HG03457 (cell line): ENCODE data around the gene ORAI1.
"Not testable (repeated sequence)": the region's sequence is repeated elsewhere in the genome, so short reads cannot be mapped to it uniquely, and the experiment has no call there.

Experiments
- ATAC-seq: cut with Tn5 transposase; IDR thresholded peaks from one replicate; pipeline ENCODE4 v1.9.1; 2021; ENCODE audit warnings: moderate number of reproducible peaks; ENCODE audit not compliant: unreplicated experiment

The ORAI1 gene

DNA sequence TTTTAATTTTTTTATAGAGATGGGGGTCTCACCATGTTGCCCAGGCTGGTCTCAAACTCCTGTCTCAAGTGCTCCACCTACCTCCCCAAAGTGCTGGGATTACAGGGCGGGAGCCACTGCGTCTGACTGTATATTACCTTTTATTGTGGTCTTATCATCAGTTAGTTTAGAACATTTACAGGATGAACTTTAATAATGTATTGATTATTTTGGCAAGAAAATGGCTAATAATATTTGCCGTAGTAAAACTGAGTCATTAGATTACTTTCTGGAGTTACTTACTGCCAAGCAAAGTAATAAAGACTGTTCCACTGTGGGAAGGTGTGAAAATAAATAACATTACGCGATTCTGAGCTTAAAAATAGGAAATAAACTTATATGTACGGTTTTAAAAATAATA is 23.6 kb upstream of the ORAI1 start:
- ATAC-seq: no peak

DNA sequence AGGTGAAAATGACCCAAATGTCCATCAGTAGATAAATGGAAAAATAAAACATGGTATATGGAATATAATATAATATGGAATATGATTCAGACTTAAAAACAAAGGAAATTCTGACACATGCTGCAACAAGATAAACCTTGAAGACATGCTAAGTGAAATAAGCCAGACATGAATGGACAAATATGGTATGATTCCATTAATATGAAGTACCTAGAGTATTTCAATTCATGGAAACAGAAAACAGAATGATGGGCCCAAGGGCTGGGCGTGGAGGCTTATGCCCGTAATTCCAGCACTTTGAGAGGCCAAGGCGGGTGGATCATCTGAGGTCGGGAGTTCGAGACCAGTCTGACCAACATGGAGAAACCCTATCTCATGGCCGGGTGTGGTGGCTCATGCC is 22.7 kb upstream of the ORAI1 start:
- no peak for ATAC-seq

DNA sequence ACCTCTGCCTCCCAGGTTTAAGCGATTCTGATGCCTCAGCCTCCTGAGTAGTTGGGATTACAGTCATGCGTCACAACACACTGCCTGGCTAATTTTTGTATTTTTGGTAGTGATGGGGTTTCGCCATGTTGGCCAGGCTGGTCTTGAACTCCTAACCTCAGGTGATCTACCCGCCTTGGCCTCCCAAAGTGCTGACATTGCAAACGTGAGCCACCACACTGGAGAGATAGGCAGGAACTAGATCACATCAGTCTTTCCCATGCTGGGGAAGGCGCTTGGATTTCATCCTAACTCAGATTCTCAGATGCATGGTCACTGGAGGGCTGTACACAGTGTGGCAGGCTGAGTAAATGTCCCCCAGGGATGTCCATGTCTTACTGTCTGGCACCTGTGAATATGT is 18.0 kb upstream of the ORAI1 start:
- no peak for ATAC-seq

DNA sequence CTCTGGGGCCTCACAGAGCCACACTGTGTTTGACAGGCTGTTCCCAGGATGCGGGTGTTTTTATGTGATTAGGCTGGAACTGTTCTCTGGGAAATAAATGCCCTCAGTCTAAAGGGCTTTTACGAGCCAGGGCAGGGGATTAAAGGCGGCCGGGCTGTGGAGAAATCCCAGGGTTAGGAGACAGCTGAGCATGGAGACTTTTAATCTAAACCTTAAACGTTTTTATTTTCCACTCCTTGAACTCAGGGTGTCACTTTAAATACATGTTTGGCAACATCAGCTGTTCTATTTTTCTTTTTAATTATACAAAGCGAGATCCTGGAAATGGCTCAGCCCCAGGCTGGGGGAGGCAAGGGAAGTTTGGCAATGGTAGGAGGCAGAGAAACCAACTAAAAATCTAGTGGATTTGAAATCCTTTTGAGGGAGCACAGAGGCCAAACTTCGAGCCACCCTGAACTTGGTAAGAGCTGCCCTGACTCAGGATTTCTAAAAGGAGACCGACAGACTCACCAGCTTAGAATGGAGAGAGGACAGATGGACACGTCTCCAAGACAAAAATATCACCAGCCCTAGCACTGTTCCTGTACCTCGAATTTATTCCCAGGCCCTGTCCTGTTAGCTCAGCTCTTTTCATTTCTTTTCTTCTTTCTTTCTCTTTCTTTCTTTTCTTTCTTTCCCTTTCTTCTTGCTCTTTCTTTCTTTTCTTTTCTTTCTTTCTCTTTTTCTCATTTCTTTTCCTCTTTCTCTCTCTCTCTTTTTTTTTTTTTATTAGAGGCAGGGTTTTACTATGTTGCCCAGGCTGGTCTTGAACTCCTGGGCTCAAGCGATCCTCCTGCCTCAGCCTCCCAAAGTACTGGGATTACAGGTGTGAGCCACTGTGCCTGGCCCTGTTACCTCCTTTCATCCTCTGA is 15.8 kb upstream of the ORAI1 start:
- no peak for ATAC-seq

DNA sequence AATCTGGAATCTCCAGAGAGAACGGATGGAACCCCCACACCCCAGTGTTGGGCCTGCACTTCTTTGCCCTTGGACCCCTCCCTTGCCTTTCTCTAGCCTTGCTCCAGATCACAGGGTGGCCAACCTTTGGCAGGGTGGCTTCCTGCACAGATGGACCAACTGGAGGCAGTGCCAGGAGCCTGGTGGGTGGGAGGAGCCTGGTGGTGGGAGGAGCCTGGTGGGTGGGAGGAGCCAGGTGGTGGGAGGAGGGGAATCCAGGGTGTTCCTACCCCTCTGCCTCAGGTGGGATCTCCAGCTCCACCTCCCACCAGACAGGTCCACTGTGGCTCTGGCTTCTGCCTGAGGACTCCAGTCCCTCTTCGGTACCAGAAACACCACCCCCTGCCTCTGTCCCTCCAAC is 15.0 kb upstream of the ORAI1 start:
- no peak for ATAC-seq

DNA sequence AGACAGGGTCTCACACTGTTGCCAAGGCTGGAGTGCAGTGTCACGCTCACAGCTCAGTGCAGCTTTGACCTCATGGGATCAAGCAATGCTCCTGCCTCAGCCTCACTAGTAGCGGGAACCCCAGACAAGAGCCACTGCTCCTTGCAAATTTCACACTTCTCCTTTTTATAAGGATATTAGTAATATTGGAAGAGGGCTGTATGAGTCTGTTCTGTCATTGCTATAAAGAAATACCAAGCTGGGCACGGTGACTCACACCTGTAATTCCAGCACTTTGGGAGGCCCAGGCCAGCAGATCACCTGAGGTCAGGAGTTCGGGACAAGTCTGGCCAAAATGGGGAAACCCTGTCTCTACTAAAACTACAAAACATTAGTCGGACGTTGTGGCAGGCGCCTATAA is 12.9 kb upstream of the ORAI1 start:
- ATAC-seq: no peak

DNA sequence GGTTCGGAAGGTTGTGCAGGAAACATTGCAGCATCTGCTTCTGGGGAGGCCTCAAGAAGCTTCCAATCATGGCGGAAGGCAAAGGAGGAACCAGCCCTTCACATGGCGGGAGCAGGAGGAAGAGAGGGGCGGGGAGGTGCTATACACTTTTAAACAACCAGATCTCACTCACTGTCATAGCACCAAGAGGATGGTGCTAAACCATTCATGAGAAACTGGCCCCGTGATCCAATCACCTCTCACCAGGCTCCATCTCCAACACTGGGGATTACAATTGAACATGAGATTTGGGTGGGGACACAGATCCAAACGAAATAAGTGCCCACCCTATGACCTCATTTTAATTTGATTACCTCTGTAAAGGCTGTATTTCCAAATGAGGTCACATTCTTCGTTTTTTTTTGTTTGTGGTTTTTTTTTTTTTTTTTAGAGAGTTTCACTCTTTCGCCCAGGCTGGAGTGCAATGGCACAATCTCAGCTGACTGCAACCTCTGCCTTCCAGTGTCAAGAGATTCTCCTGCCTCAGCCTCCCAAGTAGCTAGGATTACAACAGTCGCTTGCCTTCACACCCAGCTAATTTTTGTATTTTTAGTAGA is 11.4 kb upstream of the ORAI1 start:
- no peak for ATAC-seq

DNA sequence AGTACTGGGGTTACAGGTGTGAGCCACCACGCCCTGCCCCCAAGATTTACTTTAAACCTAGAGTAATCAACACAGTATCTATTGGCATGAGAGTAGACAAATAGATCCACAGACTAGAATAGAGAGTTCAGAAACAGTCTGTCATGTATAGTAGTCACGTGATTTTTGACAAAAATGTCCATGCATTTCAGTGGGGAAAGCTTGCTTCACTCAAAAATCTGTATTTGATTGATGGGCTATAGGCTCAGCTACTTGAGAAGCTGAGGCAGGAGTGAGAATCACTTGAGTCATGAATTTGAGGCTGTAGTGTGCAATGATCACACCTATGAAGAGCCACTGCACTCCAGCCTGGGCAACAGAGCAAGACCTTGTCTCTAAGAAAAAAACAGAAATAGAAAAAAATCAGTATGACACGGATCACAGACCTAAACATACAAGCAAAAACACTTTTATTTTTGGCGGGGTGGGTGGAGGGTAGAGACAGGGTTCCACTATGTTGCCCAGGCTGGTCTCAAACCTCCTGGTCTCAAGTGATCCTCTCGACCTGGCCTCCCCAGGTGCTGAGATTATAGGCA is 7.6 kb upstream of the ORAI1 start:
- no peak for ATAC-seq

DNA sequence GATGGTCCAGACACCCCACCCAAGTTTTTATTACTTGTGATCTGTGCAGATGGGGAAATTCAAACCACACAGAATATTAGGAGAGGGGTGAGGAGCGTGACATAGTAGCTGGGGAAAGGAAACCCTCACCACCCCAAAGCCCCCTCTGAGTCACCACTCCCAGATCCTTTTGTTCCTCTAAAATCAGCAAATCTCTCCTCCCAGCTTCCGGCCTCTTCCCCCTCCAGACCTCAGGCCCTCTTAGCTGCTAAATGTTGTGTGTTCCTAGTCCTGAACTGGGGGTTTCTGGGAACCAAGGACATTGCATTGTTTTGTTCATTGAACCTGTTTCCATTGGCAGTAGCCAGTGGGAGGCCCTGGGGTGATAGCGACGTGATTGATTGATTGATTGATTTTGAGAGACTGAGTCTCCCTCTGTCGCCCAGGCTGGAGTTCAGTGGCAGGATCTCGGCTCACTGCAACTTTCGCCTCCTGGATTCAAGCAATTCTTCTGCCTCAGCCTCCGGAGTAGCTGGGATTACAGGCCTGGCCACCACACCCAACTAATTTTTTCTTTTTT is 5.9 kb upstream of the ORAI1 start:
- no peak for ATAC-seq

DNA sequence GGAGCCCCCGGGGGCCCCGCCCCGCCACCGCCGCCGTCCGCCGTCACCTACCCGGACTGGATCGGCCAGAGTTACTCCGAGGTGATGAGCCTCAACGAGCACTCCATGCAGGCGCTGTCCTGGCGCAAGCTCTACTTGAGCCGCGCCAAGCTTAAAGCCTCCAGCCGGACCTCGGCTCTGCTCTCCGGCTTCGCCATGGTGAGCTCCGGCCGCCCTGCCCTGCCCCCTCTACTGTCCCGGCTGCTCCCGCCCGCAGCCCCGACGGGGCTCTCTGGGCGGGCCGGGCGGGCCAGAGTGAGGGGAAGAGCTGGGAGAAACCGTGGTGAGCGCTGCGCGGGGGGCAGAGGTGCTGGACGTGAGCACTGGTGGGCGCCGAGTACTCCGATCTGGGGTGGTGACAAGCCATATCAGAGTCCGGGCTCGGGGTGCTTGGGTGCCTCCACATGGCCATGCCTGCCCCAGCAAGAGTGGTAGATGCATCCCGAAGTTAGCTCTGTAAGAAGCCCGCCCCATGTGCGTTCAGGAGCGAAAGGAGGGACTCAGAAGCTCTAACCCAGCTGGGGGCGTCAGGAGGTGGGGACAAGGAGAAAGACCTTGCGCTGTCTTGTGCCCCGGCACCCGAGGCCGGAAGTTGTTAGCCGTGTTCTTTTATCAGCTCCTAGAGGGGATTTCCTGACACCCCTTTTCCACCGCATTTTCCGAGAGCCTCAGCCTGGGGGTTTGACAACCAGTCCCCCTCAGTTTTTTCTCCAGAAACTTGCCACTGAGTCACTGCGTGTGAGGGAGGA is 717 bp downstream of the ORAI1 start:
- peak; percentile 24 for ATAC-seq

DNA sequence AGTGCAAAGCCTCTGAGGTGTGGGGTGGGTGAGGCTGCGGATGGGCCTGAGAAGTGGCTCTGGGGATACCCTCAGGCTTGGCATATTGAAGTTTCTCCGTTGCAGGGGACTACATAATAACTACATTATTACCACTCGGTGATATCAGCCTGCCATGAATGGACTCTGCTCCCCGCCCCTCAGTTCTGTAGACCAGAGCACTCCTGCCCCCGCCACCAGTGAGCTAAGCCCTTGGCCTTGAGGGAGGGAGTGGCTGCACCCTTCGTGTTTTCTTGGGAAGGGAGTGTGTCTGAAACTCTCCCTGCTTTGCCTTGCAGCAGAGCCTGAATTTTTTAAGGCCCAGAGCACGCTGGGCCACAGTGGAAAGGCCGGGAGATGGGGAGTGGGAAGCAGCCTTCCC is 1.7 kb downstream of the ORAI1 start:
- no peak for ATAC-seq

DNA sequence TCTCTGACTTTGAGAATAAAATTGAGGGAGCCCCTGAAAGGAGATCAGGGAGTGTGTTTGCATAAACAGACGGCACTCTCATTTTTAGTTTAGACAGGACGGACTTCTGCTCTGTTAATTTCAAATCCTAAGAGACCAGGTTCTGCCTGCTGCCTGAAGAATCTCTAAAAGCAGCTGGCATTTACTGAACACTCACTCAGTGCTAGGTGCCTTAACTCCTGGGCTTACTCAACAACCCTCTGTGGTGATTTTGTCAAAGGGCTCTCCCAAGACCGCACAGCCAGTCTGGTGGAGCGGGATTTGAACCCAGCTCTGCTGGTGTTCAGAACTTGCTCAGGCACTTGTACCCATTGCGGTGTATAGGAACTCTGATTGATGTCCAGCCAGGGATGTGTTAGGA is 2.2 kb downstream of the ORAI1 start:
- no peak for ATAC-seq

DNA sequence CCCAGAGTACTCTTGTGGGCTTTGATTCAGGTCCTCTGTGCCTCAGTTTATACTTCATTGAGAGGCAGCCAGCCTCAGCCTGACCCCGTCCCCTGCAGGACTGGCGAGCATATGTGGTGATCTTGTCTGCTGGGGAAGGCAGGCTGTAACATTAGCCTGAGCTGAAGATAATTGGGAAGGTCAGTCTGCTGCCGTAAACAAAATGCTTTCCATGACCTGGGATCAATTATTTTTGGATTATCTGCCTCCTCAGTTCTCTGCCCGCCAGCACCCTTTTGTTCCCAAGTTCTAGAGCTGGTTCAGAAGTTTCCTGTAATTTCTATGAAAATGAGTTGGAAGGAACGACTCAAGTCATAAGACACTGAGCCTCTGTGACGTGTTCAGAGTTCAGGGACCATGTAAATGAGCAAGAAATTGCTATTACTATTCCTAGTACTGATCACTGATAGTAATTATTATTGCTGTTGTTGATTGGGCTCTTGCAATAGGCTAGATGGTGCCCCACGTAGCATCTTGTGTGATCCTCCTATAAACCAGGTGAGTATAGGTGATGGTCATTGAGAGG is 4.5 kb downstream of the ORAI1 start:
- ATAC-seq: no peak

DNA sequence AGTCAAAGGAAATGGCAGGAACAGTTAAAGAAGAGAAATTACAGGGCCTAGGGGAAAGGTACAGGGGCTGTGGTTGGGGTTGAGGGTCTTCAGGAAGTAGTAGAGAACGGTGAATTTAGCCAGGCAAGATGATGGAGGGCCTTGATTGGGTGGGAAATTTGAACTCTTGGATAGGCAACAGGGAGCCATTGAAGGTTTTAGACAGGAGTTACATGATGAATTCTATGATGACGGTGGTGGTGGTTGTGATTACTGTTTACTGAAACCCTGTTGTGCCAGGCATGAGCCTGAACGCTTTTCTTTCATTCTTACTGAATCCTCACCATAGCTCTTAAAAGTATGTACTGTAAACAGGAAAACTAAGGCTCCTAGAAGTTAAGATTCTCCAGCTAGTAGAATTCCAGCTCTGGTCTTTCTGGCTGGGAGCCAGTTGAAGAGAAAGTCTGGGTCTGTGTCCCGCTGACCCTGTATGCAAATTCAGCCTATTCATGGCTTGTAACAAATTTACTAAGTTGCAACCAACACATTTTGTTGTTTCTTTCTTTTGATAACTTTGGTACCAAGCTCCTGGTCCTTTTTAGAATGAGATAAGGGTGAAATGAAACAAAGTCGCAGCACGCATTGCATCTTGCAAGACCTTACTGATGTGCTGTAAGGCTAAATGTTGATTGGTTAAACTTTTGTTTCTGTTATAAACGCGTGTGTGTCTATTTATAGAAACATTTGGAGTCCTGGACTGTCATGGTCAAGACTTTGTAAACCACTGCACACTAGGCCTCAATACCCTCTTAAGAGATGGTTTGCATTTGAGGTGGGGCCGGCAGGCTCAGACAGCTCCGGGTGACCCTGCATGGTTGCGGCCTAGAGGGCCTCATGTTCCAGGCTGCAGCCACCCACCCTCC is 6.0 kb downstream of the ORAI1 start:
- no peak for ATAC-seq

DNA sequence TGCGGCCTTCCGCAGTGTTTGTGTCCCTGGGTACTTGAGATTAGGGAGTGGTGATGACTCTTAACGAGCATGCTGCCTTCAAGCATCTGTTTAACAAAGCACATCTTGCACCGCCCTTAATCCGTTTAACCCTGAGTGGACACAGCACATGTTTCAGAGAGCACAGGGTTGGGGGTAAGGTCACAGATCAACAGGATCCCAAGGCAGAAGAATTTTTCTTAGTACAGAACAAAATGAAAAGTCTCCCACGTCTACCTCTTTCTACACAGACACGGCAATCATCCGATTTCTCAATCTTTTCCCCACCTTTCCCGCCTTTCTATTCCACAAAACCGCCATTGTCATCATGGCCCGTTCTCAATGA is 7.5 kb downstream of the ORAI1 start:
- ATAC-seq: not testable (repeated sequence)

DNA sequence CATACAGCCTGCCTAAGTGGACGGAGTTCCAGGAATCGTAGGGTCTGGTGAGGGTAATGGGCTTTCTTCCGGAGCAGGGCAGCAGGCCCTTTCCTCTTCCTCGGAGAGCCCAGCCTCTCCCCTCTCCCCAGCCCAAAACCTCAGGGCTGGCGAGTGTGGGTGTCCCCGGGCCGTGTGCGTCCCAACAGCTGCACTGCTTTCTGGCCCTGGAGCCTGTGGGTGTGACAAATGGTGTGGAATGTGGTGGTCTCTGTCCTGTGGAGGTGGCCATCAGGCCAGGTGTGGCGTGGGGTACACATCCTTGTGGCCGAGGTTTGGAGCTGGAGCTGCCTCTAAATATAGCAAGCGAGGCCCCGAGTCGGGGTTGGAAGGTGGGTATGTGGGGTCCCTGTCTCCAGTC is 8.5 kb downstream of the ORAI1 start:
- no peak for ATAC-seq

DNA sequence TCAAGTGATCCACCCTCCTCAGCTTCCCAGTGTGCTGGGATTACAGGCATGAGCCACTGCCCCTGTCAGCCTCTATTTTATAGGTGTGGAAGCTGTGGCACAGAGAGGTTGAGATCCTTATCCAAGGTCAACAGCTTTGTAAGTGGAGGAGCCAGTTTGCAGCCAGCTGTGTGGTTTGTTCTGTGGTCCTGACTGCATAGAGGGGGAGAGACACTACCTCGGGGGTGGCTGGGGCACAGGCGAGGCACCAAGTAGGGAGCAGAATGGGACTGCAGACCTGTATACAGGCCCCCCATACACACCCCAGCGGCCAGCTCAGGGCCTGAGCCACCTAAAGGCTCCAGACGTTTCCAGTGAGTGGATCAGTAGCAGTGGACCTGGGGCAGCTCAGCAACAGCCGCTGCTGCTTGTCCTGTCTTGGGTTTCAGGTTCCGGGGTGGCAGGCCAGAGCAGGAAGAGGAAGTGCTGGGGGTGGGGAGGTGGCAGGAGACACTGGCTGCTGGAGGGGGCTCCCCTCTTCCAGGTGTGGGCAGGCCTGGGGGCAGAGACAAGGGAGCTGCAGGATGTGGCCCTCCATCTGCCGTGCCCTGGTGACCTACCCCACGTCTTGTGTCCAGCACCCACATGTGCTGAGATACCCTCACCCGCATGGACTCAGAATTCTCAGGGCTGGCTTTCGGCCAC is 11.0 kb downstream of the ORAI1 start:
- no peak for ATAC-seq

DNA sequence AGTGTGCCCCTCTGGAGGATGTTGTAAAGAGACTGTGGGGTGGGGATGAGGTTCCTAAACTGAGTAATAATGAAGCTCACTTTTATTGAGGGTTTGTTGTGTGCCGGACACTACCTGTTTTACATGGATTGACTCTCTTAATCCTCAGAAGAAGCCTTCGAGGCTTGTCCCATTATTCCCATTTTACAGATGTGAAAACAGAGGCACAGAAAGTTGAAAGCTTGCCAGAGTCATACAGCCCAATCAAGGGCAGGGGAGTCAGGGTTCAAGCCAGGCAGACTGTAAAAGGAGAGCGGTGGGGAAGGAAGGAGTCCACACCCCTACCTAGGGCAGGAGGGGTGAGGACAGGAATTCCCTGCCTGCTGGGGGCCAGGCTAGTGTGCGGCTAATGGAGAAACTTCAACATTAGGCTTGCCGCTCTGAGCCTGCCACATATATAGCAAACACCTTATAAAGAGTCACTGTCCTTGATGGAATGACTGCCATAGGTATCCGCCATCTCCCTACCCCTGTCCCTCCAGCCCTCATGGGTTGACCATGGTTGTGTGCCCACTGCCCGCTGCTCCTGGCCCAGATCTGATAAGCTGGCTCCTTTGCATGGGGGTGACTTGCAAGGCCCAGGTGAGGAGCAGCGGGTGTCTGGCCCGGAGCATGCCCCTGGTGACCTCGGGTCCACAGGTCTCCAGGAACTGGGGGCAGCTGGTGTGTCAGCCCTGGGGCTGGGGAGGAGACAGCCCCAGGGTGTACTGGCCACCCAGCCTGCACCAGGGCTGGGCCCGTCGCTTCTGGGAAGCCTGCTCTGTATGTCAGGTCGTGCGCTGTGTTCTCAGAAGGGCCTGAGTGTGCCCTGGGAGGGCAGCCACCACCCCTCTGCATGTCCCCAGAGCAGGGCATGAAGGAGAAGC is 12.2 kb downstream of the ORAI1 start:
- no peak for ATAC-seq

DNA sequence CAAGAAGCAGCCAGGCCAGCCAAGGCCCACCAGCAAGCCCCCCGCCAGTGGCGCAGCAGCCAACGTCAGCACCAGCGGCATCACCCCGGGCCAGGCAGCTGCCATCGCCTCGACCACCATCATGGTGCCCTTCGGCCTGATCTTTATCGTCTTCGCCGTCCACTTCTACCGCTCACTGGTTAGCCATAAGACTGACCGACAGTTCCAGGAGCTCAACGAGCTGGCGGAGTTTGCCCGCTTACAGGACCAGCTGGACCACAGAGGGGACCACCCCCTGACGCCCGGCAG is 15.0 kb downstream of the ORAI1 start:
- no peak for ATAC-seq
